NB4 (cell line): ENCODE data around the gene GNG11.
"Not testable (repeated sequence)": the region's sequence is repeated elsewhere in the genome, so short reads cannot be mapped to it uniquely, and the experiment has no call there.

Source experiments
- DNase-seq: peaks from one replicate; pipeline ENCODE4 v3.0.0; 2010; ENCODE audit warnings: low read depth
- H3K4me3 ChIP-seq: one replicate; pipeline ENCODE4 v1.5.1; 2011; ENCODE audit warnings: mild to moderate bottlenecking, low read depth, low read length, moderate library complexity
- MYC ChIP-seq: IDR thresholded peaks from 2 replicates; pipeline ENCODE4 v1.6.1; 2011; ENCODE audit warnings: low read depth, low read length
- POLR2A ChIP-seq: IDR thresholded peaks from 2 replicates; pipeline ENCODE4 v1.6.1; 2011; ENCODE audit warnings: mild to moderate bottlenecking; ENCODE audit not compliant: insufficient read length; ENCODE audit errors: extremely low read depth
- TF ChIP-seq, protein P1 (sequence below): IDR thresholded peaks from 2 replicates; pipeline ENCODE4 v1.6.1; 2011; ENCODE audit warnings: low read depth, low read length
- TF ChIP-seq, protein P2 (sequence below): IDR thresholded peaks from one replicate; pipeline ENCODE4 v1.5.1; 2012; ENCODE audit warnings: low read depth, low read length

The GNG11 gene

DNA sequence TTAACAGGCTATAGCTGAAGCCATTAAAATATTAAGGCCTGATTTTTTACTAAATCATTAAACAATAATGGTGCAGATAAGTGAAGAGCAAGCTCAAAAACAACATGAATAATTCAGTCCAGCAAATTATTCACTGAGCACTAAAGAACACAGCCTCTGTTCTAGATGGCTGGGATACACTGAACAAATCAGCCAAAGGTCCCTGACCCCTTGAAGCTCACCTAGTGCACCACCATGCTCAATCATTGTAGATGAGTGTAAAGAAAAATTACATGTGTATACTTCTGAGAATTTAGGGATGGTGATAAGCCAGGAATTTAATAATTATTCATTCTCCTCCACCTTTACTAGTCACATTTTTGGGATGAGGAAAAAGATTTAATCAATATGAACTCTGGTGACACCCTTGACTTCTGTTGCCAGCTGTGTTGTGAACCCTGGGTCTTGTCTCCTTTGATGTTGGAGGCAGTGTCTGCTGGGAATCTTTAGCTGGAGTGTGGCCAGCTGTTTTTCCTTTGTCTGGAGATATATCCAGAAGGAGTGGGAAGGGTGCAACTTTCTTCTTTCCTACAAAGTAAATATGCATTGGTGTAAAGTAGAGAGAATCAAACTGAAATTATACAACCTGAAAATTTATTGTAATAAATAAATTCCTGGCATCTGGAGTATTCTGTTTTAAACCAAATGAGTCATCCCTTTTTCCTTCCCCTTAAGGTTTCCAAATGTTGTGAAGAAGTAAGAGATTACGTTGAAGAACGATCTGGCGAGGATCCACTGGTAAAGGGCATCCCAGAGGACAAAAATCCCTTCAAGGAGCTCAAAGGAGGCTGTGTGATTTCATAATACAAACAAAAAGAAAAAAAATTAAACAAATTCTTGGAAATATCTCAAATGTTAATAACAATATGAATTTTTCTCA, 11.2 kb upstream of the GNG11 start:
- H3K4me3 ChIP-seq, result no peak overlapping the region
- TF ChIP-seq, protein P1, sequence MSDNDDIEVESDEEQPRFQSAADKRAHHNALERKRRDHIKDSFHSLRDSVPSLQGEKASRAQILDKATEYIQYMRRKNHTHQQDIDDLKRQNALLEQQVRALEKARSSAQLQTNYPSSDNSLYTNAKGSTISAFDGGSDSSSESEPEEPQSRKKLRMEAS, result no peak
- TF ChIP-seq, protein P2, sequence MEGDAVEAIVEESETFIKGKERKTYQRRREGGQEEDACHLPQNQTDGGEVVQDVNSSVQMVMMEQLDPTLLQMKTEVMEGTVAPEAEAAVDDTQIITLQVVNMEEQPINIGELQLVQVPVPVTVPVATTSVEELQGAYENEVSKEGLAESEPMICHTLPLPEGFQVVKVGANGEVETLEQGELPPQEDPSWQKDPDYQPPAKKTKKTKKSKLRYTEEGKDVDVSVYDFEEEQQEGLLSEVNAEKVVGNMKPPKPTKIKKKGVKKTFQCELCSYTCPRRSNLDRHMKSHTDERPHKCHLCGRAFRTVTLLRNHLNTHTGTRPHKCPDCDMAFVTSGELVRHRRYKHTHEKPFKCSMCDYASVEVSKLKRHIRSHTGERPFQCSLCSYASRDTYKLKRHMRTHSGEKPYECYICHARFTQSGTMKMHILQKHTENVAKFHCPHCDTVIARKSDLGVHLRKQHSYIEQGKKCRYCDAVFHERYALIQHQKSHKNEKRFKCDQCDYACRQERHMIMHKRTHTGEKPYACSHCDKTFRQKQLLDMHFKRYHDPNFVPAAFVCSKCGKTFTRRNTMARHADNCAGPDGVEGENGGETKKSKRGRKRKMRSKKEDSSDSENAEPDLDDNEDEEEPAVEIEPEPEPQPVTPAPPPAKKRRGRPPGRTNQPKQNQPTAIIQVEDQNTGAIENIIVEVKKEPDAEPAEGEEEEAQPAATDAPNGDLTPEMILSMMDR, result no peak
- DNase-seq, result no peak

DNA sequence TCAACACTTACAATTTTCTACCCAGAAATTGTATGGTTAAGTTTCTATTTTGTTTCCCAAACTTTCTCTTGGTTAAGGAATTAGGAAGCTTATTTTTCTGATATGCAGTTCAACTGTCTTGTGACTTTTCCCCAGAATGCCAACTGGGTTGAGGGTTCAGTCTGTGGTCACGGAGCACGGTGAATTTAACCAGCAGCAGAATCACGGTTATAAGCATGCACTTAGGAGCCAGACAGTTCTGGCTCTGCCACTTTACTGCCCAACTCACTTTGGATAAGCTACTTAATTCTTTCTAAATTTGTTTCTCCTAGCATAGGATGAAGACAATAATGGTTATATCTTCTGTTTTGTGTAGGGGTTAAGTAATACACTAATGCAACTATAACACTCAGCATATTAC, 10.3 kb upstream of the GNG11 start:
- H3K4me3 ChIP-seq, DNase-seq: not testable (repeated sequence)

DNA sequence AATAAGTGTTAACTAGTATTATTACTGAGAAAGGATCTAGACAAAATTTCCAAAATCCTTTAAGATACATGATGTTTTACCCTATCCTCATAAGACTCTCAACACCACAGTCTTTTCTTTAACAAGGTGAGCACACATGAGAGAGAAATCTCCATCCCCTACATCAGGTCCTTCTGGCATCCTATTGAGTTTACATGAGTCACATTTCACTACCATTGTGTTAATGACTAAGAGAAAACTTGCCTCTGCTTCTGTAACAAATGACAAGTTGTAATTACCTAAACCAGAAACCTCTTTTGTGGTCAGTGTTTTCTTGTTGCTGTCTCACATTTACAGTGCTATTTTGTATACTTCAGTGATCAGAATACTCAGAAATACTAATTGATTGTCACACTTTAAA, 9.9 kb upstream of the GNG11 start:
- H3K4me3 ChIP-seq, DNase-seq: not testable (repeated sequence)

DNA sequence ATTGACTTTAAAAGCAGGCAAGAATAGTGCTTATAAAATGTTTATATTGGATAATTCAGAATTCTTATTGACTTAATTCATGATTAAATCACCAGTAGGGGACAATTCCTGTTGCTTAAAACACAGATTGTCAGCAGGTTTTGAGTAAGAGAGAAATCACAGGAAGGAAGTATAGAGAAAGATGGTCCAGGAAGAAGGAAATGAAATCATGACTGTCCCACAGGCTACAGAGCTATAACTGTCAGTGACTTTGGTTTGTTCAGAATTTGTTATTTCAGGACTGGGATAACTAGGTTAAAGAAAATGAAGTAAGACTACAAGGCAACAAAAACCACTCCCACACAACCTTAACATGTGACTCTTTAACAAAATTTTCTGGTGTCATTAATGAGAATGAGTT, 8.3 kb upstream of the GNG11 start:
- TF ChIP-seq POLR2A (no peak), MYC (no peak)
- TF ChIP-seq, protein P2, result no peak
- TF ChIP-seq, protein P1, result no peak
- DNase-seq, result no peak
- H3K4me3 ChIP-seq, result no peak overlapping the region

DNA sequence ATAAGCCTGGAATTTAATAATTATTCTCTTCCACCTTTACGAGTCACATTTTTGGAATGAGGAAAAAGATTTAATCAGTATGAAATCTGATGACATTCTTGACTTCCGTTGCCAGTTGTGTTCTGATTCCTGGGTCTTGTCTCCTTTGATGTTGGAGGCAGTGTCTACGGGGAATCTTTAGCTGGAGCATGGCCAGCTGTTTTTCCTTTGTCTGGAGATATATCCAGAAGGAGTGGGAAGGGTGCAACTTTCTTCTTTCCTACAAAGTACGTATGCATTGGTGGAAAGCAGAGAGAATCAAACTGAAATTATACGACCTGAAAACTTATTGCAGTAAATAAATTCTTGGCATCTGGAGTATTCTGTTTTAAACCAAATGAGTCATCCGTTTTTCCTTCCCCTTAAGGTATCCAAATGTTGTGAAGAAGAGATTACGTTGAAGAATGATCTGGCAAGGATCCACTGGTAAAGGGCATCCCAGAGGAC, 6.9 kb upstream of the GNG11 start:
- no peak for DNase-seq
- TF ChIP-seq MYC, result no peak
- TF ChIP-seq, protein P1, result no peak
- no peak overlapping the region for H3K4me3 ChIP-seq

DNA sequence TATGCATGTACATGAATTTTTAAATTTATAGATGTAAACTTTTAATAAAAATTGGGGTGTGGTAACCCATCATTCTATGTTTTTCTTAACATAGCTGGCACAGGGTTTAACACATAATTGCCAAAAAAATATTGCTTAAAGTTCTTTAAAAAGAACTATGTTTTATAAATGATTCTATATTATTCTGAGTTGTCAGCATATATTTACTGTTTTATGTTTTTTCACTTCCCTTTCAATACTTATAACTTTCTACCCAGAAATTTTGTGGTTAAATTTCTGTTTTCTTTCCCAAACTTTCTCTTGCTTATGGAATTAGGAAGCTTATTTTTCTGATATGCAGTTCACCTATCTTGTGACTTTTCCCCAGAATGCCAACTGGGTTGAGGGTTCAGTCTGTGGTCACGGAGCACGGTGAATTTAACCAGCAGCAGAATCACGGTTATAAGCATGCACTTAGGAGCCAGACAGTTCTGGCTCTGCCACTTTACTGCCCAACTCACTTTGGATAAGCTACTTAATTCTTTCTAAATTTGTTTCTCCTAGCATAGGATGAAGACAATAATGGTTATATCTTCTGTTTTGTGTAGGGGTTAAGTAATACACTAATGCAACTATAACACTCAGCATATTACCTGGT, 6.2 kb upstream of the GNG11 start:
- not testable (repeated sequence) for DNase-seq, H3K4me3 ChIP-seq

DNA sequence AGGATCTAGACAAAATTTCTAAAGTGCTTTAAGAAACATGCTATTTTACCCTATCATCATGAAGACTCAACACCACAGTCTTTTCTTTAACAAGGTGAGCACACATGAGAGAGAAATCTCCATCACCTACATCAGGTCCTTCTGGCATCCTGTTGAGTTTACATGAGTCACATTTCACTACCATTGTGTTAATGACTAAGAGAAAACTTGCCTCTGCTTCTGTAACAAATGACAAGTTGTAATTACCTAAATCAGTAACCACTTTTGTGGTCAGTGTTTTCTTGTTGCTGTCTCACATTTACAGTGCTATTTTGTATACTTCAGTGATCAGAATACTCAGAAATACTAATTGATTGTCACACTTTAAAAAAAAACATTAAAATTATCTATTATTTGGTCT, 5.6 kb upstream of the GNG11 start:
- not testable (repeated sequence) for H3K4me3 ChIP-seq, DNase-seq

DNA sequence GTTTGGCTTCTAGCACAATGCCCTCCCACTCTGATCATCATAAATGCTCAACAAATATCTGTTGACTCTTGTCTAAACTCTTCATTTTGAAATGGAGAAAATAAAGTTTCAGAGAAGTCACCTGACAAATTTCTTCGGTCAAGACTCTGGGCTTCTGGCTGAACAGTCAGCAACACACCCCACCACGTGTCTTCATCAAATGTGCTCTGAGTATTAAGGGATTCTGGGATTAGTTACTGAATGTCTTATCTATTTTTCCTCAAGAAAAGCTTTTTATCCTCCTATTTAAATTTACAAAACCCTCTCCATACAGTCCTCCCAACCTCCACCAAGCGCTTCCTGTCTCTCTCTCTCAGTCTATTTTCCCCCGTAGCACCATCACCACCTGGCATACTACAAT, 5.2 kb upstream of the GNG11 start:
- DNase-seq, result not testable (repeated sequence)

DNA sequence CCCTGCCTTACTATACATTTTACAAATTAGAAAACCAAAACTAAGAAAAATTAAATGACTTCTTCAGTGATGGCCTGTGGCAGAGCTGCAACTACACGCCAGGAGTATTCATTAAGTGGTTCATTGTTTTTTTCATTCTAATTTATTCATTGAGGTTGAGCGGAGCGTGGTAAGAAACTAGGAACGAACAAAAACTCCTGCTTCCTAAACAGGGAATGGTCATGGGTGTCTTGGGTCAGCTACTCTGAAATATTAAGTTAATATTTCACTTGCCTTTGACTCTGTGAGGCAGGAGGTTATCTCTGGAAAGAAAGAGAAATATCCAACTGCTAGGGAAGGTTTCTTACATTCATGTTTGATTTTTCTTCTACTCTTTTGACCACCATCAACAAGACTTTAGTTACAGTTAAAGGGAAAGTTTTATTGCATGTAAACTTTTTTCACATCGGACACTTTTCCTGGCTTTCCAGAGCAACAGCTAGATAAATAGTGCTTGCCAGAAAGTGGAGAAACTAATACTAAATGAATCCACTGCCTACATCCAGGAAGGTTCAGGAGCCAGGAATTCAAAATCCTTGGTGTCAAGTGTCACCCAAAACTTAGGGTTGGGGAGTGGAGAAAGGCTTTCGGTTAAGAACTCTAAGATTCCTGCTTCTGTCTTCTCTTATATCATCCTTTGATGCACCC, 896 bp upstream of the GNG11 start:
- no peak overlapping the region for H3K4me3 ChIP-seq
- DNase-seq, result no peak

More for the DNA sequence above, 5.2 kb upstream of the GNG11 start:
- H3K4me3 ChIP-seq, result not testable (repeated sequence)

More for the DNA sequence above, 896 bp upstream of the GNG11 start:
- TF ChIP-seq MYC (no peak), POLR2A (no peak)
- TF ChIP-seq, protein P2, result no peak
- TF ChIP-seq, protein P1, result no peak
